HG03432 (cell line): ENCODE measurements around the gene GRM4.

Experiments used
- ATAC-seq: cut with Tn5 transposase; IDR thresholded peaks from one replicate; pipeline ENCODE4 v1.9.1; 2021; ENCODE audit warnings: mild to moderate bottlenecking, moderate library complexity; ENCODE audit not compliant: unreplicated experiment

The GRM4 gene

GRCh38 chr6:34157851-34158250 is 12.0 kb upstream of the GRM4 start:
- no peak for ATAC-seq

DNA sequence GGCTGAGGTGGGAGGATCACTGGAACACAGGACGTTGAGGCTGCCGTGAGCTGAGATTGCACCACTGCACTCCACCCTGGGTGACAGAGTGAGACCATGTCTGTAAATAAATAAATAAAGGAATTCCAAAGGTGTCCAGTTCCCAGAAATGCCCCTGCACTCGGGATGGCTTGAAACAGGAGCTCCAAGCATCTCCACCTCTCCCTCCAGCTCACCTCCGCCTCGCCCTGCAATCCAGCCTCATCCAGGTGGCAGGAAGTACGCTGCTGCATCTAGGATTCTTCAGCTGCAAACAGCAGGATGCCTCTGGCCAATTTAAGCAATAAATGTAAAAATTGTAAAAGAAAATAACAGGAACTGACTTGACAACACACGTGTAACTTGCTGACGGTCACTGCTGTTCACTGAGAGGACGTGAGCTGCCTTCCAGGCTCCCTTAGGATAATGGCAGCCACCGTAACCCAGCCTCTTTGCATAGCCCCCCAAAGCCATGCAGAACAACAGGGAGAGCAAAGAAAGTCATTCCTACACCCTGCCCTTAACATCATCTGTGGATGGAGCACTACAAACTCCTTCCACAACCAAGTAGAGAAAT is 11.4 kb upstream of the GRM4 start:
- ATAC-seq: no peak

- no peak for ATAC-seq
These were observed 9.8 kb upstream of the GRM4 start for GRCh38 chr6:34155471-34156300.

- ATAC-seq: no peak
These were observed 9.0 kb upstream of the GRM4 start for GRCh38 chr6:34154668-34155447.

- ATAC-seq: no peak
These were observed 7.1 kb upstream of the GRM4 start for GRCh38 chr6:34152806-34153520.

- no peak for ATAC-seq
These were observed 6.2 kb upstream of the GRM4 start for GRCh38 chr6:34152042-34152524.

- no peak for ATAC-seq
These were observed 5.6 kb upstream of the GRM4 start for GRCh38 chr6:34151321-34152041.

DNA sequence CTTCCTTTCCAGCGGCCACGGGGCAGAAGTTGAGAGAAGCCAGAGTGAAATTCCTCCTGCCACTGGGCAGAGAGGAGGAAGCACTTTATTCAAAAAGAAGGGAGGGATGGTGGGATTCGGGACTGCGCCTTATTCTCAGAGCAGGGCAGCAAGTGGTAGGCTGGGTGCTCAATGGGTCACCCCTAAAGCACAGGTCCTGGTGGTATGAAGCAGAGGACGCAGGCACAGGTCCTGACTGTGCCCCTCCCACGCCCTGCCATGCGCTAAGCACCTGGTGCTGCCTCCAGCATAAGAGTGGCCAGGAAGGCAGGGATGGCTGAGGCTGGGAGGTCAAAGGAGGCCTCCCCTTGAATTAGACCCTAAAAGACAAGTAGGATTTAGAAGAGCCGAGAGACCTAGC is 4.9 kb upstream of the GRM4 start:
- no peak for ATAC-seq

DNA sequence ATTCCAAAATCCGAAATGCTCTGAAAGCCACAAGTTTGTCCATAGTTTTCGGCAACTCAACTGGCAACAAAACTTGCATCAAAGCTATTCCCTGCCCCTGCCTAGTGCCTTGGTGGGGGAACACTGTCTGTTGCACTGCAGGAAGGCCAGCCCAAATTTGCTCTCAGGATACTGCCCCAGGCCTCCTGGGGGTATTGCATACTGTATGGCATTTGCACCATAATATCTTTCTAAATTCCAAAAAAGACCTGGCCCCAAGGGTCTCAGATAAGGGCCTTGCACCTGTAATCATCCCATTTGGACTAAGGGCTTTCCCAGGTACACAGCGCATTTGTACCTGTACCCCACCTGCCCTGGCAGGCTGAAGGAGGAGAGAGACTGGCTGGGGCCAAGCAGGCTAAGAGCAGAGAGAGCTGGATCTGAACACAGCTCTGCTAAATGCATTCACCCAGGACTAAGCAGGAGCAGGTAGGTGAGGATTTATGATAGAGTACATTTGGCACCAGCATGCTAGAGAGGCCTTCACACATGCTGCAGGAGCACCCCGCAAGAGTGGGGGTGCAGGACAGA is 4.0 kb upstream of the GRM4 start:
- no peak for ATAC-seq

DNA sequence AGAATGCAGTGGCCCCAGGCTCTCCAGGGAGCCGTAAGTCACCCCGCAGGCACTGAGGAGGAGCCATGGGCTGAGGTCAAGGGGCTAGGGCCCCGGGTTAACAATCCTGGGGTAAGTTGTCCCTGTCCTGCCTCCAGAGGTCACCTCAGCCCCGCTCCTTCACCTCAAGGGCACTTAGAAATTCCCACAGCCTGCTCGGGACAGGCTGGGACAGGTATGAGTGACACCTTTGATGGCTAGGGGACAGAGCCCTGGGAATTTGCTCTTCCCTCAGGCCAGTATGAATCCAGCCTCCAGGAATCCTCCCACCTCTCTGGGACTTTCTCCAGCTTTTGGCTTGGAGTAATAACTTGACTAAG is 3.5 kb upstream of the GRM4 start:
- no peak for ATAC-seq

- no peak for ATAC-seq
These were observed 3.0 kb upstream of the GRM4 start for GRCh38 chr6:34148631-34149451.

DNA sequence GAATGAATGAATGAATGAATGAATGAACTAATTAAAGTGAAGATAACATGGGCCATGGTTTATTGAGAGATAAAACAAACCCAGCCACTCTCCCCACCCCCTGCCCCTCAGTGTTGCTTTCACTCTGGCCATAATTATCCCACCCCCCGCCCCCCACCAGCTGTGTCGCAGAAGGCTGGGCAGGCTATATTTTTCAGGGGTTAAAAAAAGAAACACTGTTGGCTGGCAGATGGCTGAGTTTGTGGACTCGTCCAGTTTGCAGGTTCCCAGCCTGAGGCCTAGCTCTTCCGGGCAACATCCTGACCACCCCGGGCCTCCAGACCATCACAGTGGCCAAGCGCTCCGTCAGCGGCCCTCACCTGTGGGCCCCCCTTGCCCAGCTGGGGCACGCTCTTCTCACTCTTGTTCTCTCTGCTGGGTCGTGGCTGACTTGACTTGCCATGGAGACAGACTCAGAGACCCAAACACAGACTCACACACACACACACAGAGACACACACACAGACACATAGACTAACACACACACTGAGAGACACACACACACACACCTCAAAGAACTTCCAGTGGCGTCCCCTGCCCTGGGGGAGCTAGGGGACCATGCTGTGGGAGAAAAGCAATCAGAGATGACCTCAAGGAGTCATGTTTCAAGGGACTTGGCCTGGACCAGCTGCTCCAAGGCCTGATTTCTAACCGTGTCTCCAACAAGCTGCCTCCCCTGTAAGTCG is 2.2 kb upstream of the GRM4 start:
- no peak for ATAC-seq

DNA sequence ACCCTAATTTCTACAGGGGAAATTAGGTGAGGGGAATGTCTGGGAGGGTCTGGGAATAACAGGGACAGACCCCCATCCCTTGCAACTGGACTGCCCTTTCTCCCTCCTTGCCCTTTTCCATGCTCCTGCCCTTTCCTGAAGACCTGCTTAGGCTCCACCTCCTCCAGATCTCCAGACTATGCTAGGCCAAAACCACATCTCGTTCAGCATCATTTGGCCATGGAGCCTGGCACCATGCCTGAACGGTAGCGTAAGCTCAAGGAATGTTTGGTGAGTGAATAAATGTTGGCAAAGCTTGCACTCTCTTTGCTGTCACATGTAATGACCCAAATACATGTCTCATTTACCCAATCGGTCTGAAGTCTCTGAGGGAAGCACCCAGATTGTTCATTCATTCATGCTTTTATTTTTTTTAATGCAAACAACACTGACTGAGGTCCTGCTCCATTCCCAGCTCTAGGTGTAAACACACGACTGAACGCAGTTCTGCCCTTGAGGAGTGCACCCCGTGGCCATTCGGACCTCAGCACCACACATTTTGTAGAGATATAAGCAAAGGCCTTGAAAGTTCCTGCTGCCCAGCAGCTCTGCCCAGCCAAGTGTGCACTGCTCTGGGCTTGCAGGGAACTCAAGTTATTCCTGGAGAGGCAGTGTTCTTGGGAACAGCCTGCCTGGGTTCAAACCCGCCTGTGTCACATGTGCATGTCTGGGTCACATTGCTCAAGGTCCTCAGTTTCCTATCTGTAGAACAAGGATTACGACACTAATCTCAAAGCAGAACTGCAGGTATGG is 1.1 kb upstream of the GRM4 start:
- no peak for ATAC-seq

- no peak for ATAC-seq
These were observed 496 bp downstream of the GRM4 start for GRCh38 chr6:34145161-34146020.

GRCh38 chr6:34144581-34145160 is 1.2 kb downstream of the GRM4 start:
- ATAC-seq: no peak

GRCh38 chr6:34143884-34144580 is 1.9 kb downstream of the GRM4 start:
- ATAC-seq: no peak
